ENCODE measurements around the gene HBB. TPM values are rescaled to one million over a fixed set of nuclear protein-coding genes. Genes with fewer than 3 reads are reported as not detected.

HBB gene
- total and polyA plus RNA-seq, 2 of the 4 experiments (the other 2 are of a cell fraction): 0.24 TPM; not detected in 1

GRCh38 chr11:5238486-5238885 lies 11.6 kb upstream of the HBB start:
- Histone ChIP-seq H2AK5ac (ENCODE audit: low read depth, low read length) (no peak overlapping the region), H2AFZ (replicated peaks; ENCODE audit: low read length, poor library complexity) (no peak overlapping the region), H4K8ac (ENCODE audit: low read depth in 2 of 2, low read length in 2 of 2) (no peak overlapping the region), H4K20me1 (ENCODE audit: insufficient read depth, low read length) (no peaks in the 10 kb centered on the region), H4K5ac (ENCODE audit: low read depth, low read length) (no peak overlapping the region; the same call in 1 of the 2 replicates), H3K56ac (ENCODE audit: extremely low read depth, insufficient read depth, low read length) (no peak overlapping the region), H3K36me3 (ENCODE audit: control insufficient read depth, insufficient read depth, low read length) (no peaks in the 10 kb centered on the region), H4K91ac (ENCODE audit: insufficient read depth, low read depth, low read length) (no peak overlapping the region), H3K4me2 (ENCODE audit: low read depth, low read length) (no peak overlapping the region), H3K9me1 (ENCODE audit: insufficient read depth, low read length) (peaks cover 11% of the 10 kb centered on the region; the same call in 1 of the 2 replicates), H3K9ac (ENCODE audit: low read depth, low read length) (no peak overlapping the region), H2BK15ac (ENCODE audit: low read depth, low read length) (no peak overlapping the region), H3K4ac (ENCODE audit: low read depth, low read length) (no peak overlapping the region), H2BK120ac (ENCODE audit: low read depth, low read length) (no peak overlapping the region), H3K4me1 (ENCODE audit: control insufficient read depth, insufficient read depth, low read length) (peaks cover 5% of the 10 kb centered on the region), H3K18ac (ENCODE audit: low read depth, low read length) (peak overlapping the region; percentile 37; the same call in 1 of the 2 replicates), H3K79me1 (ENCODE audit: low read depth in 1 of 2, low read length in 2 of 2) (no peaks in the 10 kb centered on the region), H3K14ac (replicated peaks; ENCODE audit: low read depth, low read length) (no peak overlapping the region), H3K27me3 (ENCODE audit: control insufficient read depth, insufficient read depth, low read length) (no peaks in the 10 kb centered on the region), H3K4me3 (ENCODE audit: insufficient read depth, low read depth, low read length) (no peak overlapping the region), H2BK20ac (ENCODE audit: low read depth, low read length) (no peak overlapping the region), H3K23ac (ENCODE audit: low read depth, low read length) (no peak overlapping the region), H2AK9ac (replicated peaks; ENCODE audit: low read depth, low read length, poor library complexity) (no peak overlapping the region), H2BK5ac (ENCODE audit: low read depth, low read length, poor library complexity, severe bottlenecking) (no peak overlapping the region), H3K9me3 (ENCODE audit: control insufficient read depth, insufficient read depth, low read length) (no peaks in the 10 kb centered on the region), H3K27ac (ENCODE audit: insufficient read depth, low read length) (no peak overlapping the region)
- no TSS peak for BruUV-seq (replicated peaks)
- in situ Hi-C loops (cut with MboI; ENCODE audit: low sequenced_read_pairs) (no loop called here), intact Hi-C loops (cut with micrococcal nuclease) (no loop called here), dilution Hi-C loops (cut with HindIII; ENCODE audit: low sequenced_read_pairs, unreplicated experiment) (no loop called here)
- ATAC-seq (ENCODE audit: low read depth) (no peak), DNase-seq (no peak)
- no CpG with 5 or more reads among the region's 2 CpGs for WGBS, 2 experiments (ENCODE audit: extremely low coverage in 2 of 2, insufficient read length in 1 of 2)
- CTCF ChIA-PET: interaction anchor here (0.6 kb wide), 2 partner anchors 37 to 55 kb away, joined by 3 to 4 read pairs; no protein-coding TSS in a partner anchor
- TF ChIP-seq USF2 (IDR thresholded peaks at IDR 0.05; ENCODE audit: low read depth, low read length) (no peak), POLR2A (IDR thresholded peaks at IDR 0.05; ENCODE audit: low read depth, low read length) (no peak), MAZ (IDR thresholded peaks at IDR 0.05; ENCODE audit: borderline replicate concordance, low read depth, low read length) (no peak), CHD1 (IDR thresholded peaks at IDR 0.05; ENCODE audit: low read depth, low read length) (no peak), ELK1 (IDR thresholded peaks at IDR 0.05; ENCODE audit: borderline replicate concordance, low read depth, low read length) (no peak), BHLHE40 (IDR thresholded peaks at IDR 0.05; ENCODE audit: low read depth, low read length) (no peak), MXI1 (IDR thresholded peaks at IDR 0.05; ENCODE audit: borderline replicate concordance, low read depth, low read length) (no peak), CTCF (conservative IDR thresholded peaks at IDR 0.05; ENCODE audit: low read depth, low read length) (no peak), RCOR1 (IDR thresholded peaks at IDR 0.05; ENCODE audit: insufficient replicate concordance, low read length) (no peak), NFE2L2 (IDR thresholded peaks at IDR 0.05; ENCODE audit: low read depth, low read length) (no peak), RFX5 (IDR thresholded peaks at IDR 0.05; ENCODE audit: low read depth, low read length) (no peak), CEBPB (IDR thresholded peaks at IDR 0.05; ENCODE audit: low read depth, low read length) (no peak), RAD21 (IDR thresholded peaks at IDR 0.05; ENCODE audit: low read length) (no peak), FOS (IDR thresholded peaks at IDR 0.05; ENCODE audit: low read depth, low read length) (no peak), SMC3 (IDR thresholded peaks at IDR 0.05; ENCODE audit: low read depth, low read length) (no peak)
- POLR2A ChIA-PET (ENCODE audit: unreplicated experiment): no interaction called here
